IMR-90 (cell line): Measurements from ENCODE around the gene GADL1. TPM values are rescaled to one million over a fixed set of nuclear protein-coding genes. Genes with fewer than 3 reads are reported as not detected.

Experiments used
- ATAC-seq: fragments of 200-7000 bp; cut with Tn5 transposase; 2 replicates; pipeline ENCODE4 v1.9.1; 2020; ENCODE audit warnings: low read depth, mild to moderate bottlenecking, moderate library complexity
- BruUV-seq: library from RNA; stranded (reverse); fragments of 400-500 nt; replicated peaks from 2 replicates; lab custom pipeline; 2021; lab: Mats Ljungman, UMichigan
- CTCF ChIA-PET: fragments of 300-600 bp; formaldehyde crosslinking; extraction: SDS; loops from one replicate; lab custom pipeline; 2021; ENCODE audit warnings: antibody characterized with exemption; lab: Yijun Ruan, JAX
- POLR2A ChIA-PET: fragments of 300-600 bp; sonication (Branson Sonifier 250); formaldehyde crosslinking; loops from one replicate; lab custom pipeline; 2022; ENCODE audit warnings: antibody characterized with exemption; ENCODE audit not compliant: unreplicated experiment; lab: Charles Lee
- DNase-seq: peaks from one replicate; pipeline ENCODE4 v3.0.0; 2013
- H2AFZ ChIP-seq: replicated peaks from 2 replicates; pipeline ENCODE3; 2013; ENCODE audit warnings: low read length, mild to moderate bottlenecking; ENCODE audit not compliant: poor library complexity
- H2AK5ac ChIP-seq: 2 replicates; pipeline ENCODE4 v1.6.1; 2013; ENCODE audit warnings: low read depth, low read length, inconsistent platforms
- H2AK9ac ChIP-seq: replicated peaks from 2 replicates; pipeline ENCODE3; 2013; ENCODE audit warnings: mild to moderate bottlenecking, low read depth, low read length, moderate library complexity; ENCODE audit not compliant: poor library complexity
- H2BK120ac ChIP-seq: 2 replicates; pipeline ENCODE4 v1.6.1; 2013; ENCODE audit warnings: low read depth, low read length, inconsistent platforms
- H2BK15ac ChIP-seq: 3 replicates; pipeline ENCODE4 v1.6.1; 2013; ENCODE audit warnings: low read depth, low read length, inconsistent platforms
- H2BK20ac ChIP-seq: 2 replicates; pipeline ENCODE4 v1.6.1; 2013; ENCODE audit warnings: low read depth, mild to moderate bottlenecking, inconsistent platforms, low read length, moderate library complexity
- H2BK5ac ChIP-seq: 2 replicates; pipeline ENCODE4 v1.6.1; 2013; ENCODE audit warnings: mild to moderate bottlenecking, low read depth, low read length, inconsistent platforms; ENCODE audit not compliant: poor library complexity, severe bottlenecking
- H3K14ac ChIP-seq: replicated peaks from 2 replicates; pipeline ENCODE4 v1.6.1; 2013; ENCODE audit warnings: low read depth, low read length, inconsistent platforms
- H3K18ac ChIP-seq: 2 replicates; pipeline ENCODE4 v1.6.1; 2013; ENCODE audit warnings: low read depth, low read length, control low read depth
- H3K23ac ChIP-seq: 2 replicates; pipeline ENCODE4 v1.6.1; 2013; ENCODE audit warnings: low read depth, low read length, inconsistent platforms
- H3K27ac ChIP-seq: 2 replicates; pipeline ENCODE4 v1.5.1; 2013; ENCODE audit warnings: mild to moderate bottlenecking, control low read depth, low read length; ENCODE audit not compliant: insufficient read depth
- H3K27me3 ChIP-seq: 2 replicates; pipeline ENCODE4 v1.6.1; 2013; ENCODE audit warnings: low read length; ENCODE audit not compliant: control insufficient read depth, insufficient read depth
- H3K36me3 ChIP-seq: 2 replicates; pipeline ENCODE4 v1.6.1; 2013; ENCODE audit warnings: low read length, mixed read lengths; ENCODE audit not compliant: control insufficient read depth, insufficient read depth
- H3K4ac ChIP-seq: 2 replicates; pipeline ENCODE4 v1.6.1; 2013; ENCODE audit warnings: low read depth, low read length, inconsistent platforms
- H3K4me1 ChIP-seq: 2 replicates; pipeline ENCODE4 v1.6.1; 2013; ENCODE audit warnings: low read length, mixed read lengths; ENCODE audit not compliant: control insufficient read depth, insufficient read depth
- H3K4me2 ChIP-seq: 2 replicates; pipeline ENCODE4 v1.6.1; 2013; ENCODE audit warnings: low read depth, mild to moderate bottlenecking, control low read depth, low read length, moderate library complexity
- H3K4me3 ChIP-seq: 2 replicates; pipeline ENCODE4 v1.5.1; 2013; ENCODE audit warnings: low read depth, mild to moderate bottlenecking, control low read depth, low read length, moderate library complexity; ENCODE audit not compliant: insufficient read depth
- H3K56ac ChIP-seq: 2 replicates; pipeline ENCODE4 v1.6.1; 2013; ENCODE audit warnings: low read length, inconsistent platforms; ENCODE audit not compliant: insufficient read depth; ENCODE audit errors: extremely low read depth
- H3K79me1 ChIP-seq, 2 experiments: 2 replicates each; pipeline ENCODE4 v1.6.1; 2013; ENCODE audit warnings: low read length in 2 of 2, inconsistent platforms in 1 of 2, low read depth in 1 of 2
- H3K9ac ChIP-seq: 2 replicates; pipeline ENCODE4 v1.6.1; 2013; ENCODE audit warnings: low read depth, low read length, control low read depth
- H3K9me1 ChIP-seq: 2 replicates; pipeline ENCODE4 v1.6.1; 2013; ENCODE audit warnings: low read length, inconsistent platforms; ENCODE audit not compliant: insufficient read depth
- H3K9me3 ChIP-seq: 2 replicates; pipeline ENCODE4 v1.6.1; 2013; ENCODE audit warnings: low read length; ENCODE audit not compliant: control insufficient read depth, insufficient read depth
- H4K20me1 ChIP-seq: 2 replicates; pipeline ENCODE4 v1.6.1; 2013; ENCODE audit warnings: low read length, inconsistent platforms; ENCODE audit not compliant: insufficient read depth
- H4K5ac ChIP-seq: 2 replicates; pipeline ENCODE4 v1.6.1; 2013; ENCODE audit warnings: mild to moderate bottlenecking, low read depth, low read length, control low read depth
- H4K8ac ChIP-seq, 2 experiments: 2 replicates each; pipeline ENCODE4 v1.6.1; 2013; ENCODE audit warnings: low read depth in 2 of 2, low read length in 2 of 2, control low read depth in 1 of 2, inconsistent platforms in 1 of 2
- H4K91ac ChIP-seq: 2 replicates; pipeline ENCODE4 v1.6.1; 2013; ENCODE audit warnings: low read depth, low read length, inconsistent platforms; ENCODE audit not compliant: insufficient read depth
- CEBPB ChIP-seq: IDR thresholded peaks from 2 replicates; pipeline ENCODE4 v1.6.1; 2012; ENCODE audit warnings: low read depth, low read length, improper control_type of control experiment
- ELK1 ChIP-seq: fragments of 150-350 bp; IDR thresholded peaks from 2 replicates; pipeline ENCODE4 v1.6.1; 2016; ENCODE audit warnings: low read depth, mild to moderate bottlenecking, low read length, moderate library complexity, borderline replicate concordance
- MAFK ChIP-seq: IDR thresholded peaks from 2 replicates; pipeline ENCODE4 v1.6.1; 2012; ENCODE audit warnings: low read depth, low read length, improper control_type of control experiment
- MAZ ChIP-seq: IDR thresholded peaks from 2 replicates; pipeline ENCODE4 v1.6.1; 2012; ENCODE audit warnings: low read depth, mild to moderate bottlenecking, low read length, improper control_type of control experiment, moderate library complexity, borderline replicate concordance
- POLR2A ChIP-seq: IDR thresholded peaks from 2 replicates; pipeline ENCODE4 v1.6.1; 2012; ENCODE audit warnings: mild to moderate bottlenecking, low read depth, low read length
- RAD21 ChIP-seq: IDR thresholded peaks from 2 replicates; pipeline ENCODE4 v1.6.1; 2012; ENCODE audit warnings: low read length, improper control_type of control experiment
- RFX5 ChIP-seq: IDR thresholded peaks from 2 replicates; pipeline ENCODE4 v1.8.0; 2012; ENCODE audit warnings: low read depth, mild to moderate bottlenecking, low read length, moderate library complexity
- WGBS, 2 experiments: methylation state at CpG; one replicate each; pipeline versions ENCODE4 v1.1.5 to v1.1.7; 2013; ENCODE audit warnings: missing lambda C conversion rate in 2 of 2; ENCODE audit not compliant: insufficient read length in 1 of 2; ENCODE audit errors: extremely low coverage in 2 of 2; 5-methylcytosine and 5-hydroxymethylcytosine counted together
- dilution Hi-C: fragments of 300-500 bp; cut with HindIII; formaldehyde crosslinking; loops from one replicate; pipeline ENCODE4 v1.14.3; 2018; ENCODE audit warnings: low sequenced_read_pairs; ENCODE audit not compliant: unreplicated experiment
- in situ Hi-C: fragments of 300-500 bp; cut with MboI; formaldehyde crosslinking; loops from 3 replicates; pipeline ENCODE4 v1.14.3; 2019; ENCODE audit warnings: low sequenced_read_pairs, inconsistent platforms, mixed read lengths
- intact Hi-C: fragments of 100-400 bp; cut with micrococcal nuclease; formaldehyde crosslinking; loops from 2 replicates; pipeline ENCODE4 v1.10.0; 2022
- polyA plus RNA-seq, 3 experiments: library from polyadenylated mRNA; depleted of rRNA; stranded (reverse); fragments of >200 nt; gene quantifications; 2 replicates each; pipeline ENCODE4 v1.2.3, GENCODE V29; 2012; ENCODE audit warnings: low replicate concordance in 1 of 3
- total RNA-seq: library from RNA; depleted of rRNA; stranded (reverse); fragments of >200 nt; gene quantifications from 2 replicates; pipeline ENCODE4 v1.2.3, GENCODE V29; 2012
- TF ChIP-seq, protein P1 (sequence below): fragments of 150-350 bp; IDR thresholded peaks from 2 replicates; pipeline ENCODE4 v1.6.1; 2017; ENCODE audit warnings: mild to moderate bottlenecking, antibody characterized with exemption, low read length, low read depth

The GADL1 gene
- total and polyA plus RNA-seq, 2 of the 4 experiments (the other 2 are of a cell fraction), result not detected

- H2BK120ac ChIP-seq, result no peak overlapping the region
- ChIA-PET CTCF (interaction anchor here (0.5 to 1.6 kb wide), 2 partner anchors 8 to 496 kb away, joined by 3 to 7 read pairs; no protein-coding TSS in a partner anchor), POLR2A (no interaction called here)
- no peak overlapping the region for H3K56ac ChIP-seq
- H3K27ac ChIP-seq, result no peak overlapping the region
- H2BK20ac ChIP-seq, result no peak overlapping the region
- no peak overlapping the region for H2AK9ac ChIP-seq
- no peak overlapping the region for H4K8ac ChIP-seq
- intact Hi-C loops, result no loop called here
- H4K5ac ChIP-seq, result no peak overlapping the region
- H3K4me3 ChIP-seq, result no peak overlapping the region
- no peak overlapping the region for H3K4me2 ChIP-seq
- no peaks in the 10 kb centered on the region for H3K9me1 ChIP-seq
- no peak overlapping the region for H3K4ac ChIP-seq
- in situ Hi-C loops, result no loop called here
- H3K79me1 ChIP-seq, result no peaks in the 10 kb centered on the region
- TF ChIP-seq, protein P1, sequence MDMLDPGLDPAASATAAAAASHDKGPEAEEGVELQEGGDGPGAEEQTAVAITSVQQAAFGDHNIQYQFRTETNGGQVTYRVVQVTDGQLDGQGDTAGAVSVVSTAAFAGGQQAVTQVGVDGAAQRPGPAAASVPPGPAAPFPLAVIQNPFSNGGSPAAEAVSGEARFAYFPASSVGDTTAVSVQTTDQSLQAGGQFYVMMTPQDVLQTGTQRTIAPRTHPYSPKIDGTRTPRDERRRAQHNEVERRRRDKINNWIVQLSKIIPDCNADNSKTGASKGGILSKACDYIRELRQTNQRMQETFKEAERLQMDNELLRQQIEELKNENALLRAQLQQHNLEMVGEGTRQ, result no peak
- TF ChIP-seq MAZ (no peak), MAFK (no peak), RAD21 (no peak), RFX5 (no peak), POLR2A (no peak), ELK1 (no peak), CEBPB (no peak)
- no peak overlapping the region for H2BK5ac ChIP-seq
- no peak overlapping the region for H3K14ac ChIP-seq
- dilution Hi-C loops, result no loop called here
- no peaks in the 10 kb centered on the region for H3K9me3 ChIP-seq
- H3K4me1 ChIP-seq, result no peaks in the 10 kb centered on the region
- H2BK15ac ChIP-seq, result no peak overlapping the region
- no peaks in the 10 kb centered on the region for H3K27me3 ChIP-seq
- H3K23ac ChIP-seq, result no peak overlapping the region
- H2AFZ ChIP-seq, result no peak overlapping the region
- no peak overlapping the region for H4K91ac ChIP-seq
- no peaks in the 10 kb centered on the region for H3K36me3 ChIP-seq
- no peak overlapping the region for H2AK5ac ChIP-seq
- DNase-seq (no peak), ATAC-seq (no peak)
- no peak overlapping the region for H3K9ac ChIP-seq
- WGBS, 2 experiments, result no CpG with 5 or more reads among the region's 2 CpGs
- no peaks in the 10 kb centered on the region for H4K20me1 ChIP-seq
- BruUV-seq, result no TSS peak
- H3K18ac ChIP-seq, result no peak overlapping the region
These were observed 133.7 kb downstream of the GADL1 start for GRCh38 chr3:30760737-30761136.
